Lung (tissue), 12 donors: ENCODE data around the gene LRRC56. TPM values are rescaled to one million over a fixed set of nuclear protein-coding genes. Genes with fewer than 3 reads are reported as not detected.

Source experiments
- ATAC-seq: fragments of 200-7000 bp; cut with Tn5 transposase; one replicate; pipeline ENCODE4 v1.9.1; 2020; ENCODE audit warnings: moderate number of reproducible peaks; ENCODE audit not compliant: insufficient read depth, low FRiP score
- DNase-seq, 3 donors: peaks; one replicate each; pipeline ENCODE4 v3.0.0-alpha.2; 2013 to 2017
- H3K27ac ChIP-seq, 2 donors: one replicate each; pipeline ENCODE4 v1.5.1; 2013; ENCODE audit warnings: mild to moderate bottlenecking in 2 of 2, moderate library complexity in 2 of 2, control low read depth in 1 of 2, inconsistent platforms in 1 of 2, low read depth in 1 of 2, low read length in 1 of 2
- H3K27me3 ChIP-seq, 3 donors: one replicate each; pipeline ENCODE4 v1.5.1; 2013; ENCODE audit warnings: low read length in 2 of 3; ENCODE audit not compliant: control insufficient read depth in 3 of 3, insufficient read depth in 3 of 3
- H3K36me3 ChIP-seq, 4 donors: one replicate each; pipeline ENCODE4 v1.5.1; 2013; ENCODE audit warnings: low read length in 4 of 4, mild to moderate bottlenecking in 1 of 4, moderate library complexity in 1 of 4; ENCODE audit not compliant: control insufficient read depth in 4 of 4, insufficient read depth in 4 of 4
- H3K4me1 ChIP-seq, 5 donors: one replicate each; pipeline ENCODE4 v1.5.1; 2013; ENCODE audit warnings: low read length in 5 of 5, mild to moderate bottlenecking in 2 of 5, moderate library complexity in 1 of 5; ENCODE audit not compliant: control insufficient read depth in 5 of 5, insufficient read depth in 5 of 5
- H3K4me3 ChIP-seq: one replicate; pipeline ENCODE4 v1.5.1; 2013; ENCODE audit warnings: mild to moderate bottlenecking, control low read depth, moderate library complexity
- H3K9ac ChIP-seq, 2 donors: one replicate each; pipeline ENCODE4 v1.5.1; 2013; ENCODE audit warnings: low read length in 2 of 2, control low read depth in 1 of 2; ENCODE audit not compliant: insufficient read depth in 1 of 2
- H3K9me3 ChIP-seq, 4 donors: one replicate each; pipeline ENCODE4 v1.5.1; 2013; ENCODE audit warnings: low read length in 3 of 4, mild to moderate bottlenecking in 1 of 4, moderate library complexity in 1 of 4; ENCODE audit not compliant: control insufficient read depth in 4 of 4, insufficient read depth in 3 of 4
- WGBS, 2 donors: extraction: QIAGEN DNeasy Blood & Tissue Kit; methylation state at CpG; one replicate each; pipeline ENCODE4 v1.1.7; 2013; 5-methylcytosine and 5-hydroxymethylcytosine counted together
- polyA plus RNA-seq, 2 donors: library from polyadenylated mRNA; stranded (reverse); fragments of 200-250 nt; gene quantifications; one replicate each; pipeline ENCODE4 v1.2.1, GENCODE V29; 2013
- total RNA-seq, 2 donors: library from RNA; depleted of rRNA in 1 of 2; stranded (reverse); fragments of >200 nt in 1 of 2; gene quantifications; one replicate each; pipeline ENCODE4 v1.2.1, GENCODE V29; 2014 to 2021
- TF ChIP-seq, protein P1 (sequence below): IDR thresholded peaks from 2 replicates; pipeline ENCODE4 v1.5.1; 2012; ENCODE audit warnings: mild to moderate bottlenecking; ENCODE audit errors: control extremely low read depth, extremely low read depth
- donor health status: control.
- donor health status: control.
- donor health status: Bipolar disorder and iron deficiency.
- donor health status: healthy.
- donor health status: DM: yes; HTN: yes; CAD: no.

LRRC56 gene
- total and polyA plus RNA-seq, 4 donors, result 3.4 to 11.7 (median 4.7) TPM

DNA sequence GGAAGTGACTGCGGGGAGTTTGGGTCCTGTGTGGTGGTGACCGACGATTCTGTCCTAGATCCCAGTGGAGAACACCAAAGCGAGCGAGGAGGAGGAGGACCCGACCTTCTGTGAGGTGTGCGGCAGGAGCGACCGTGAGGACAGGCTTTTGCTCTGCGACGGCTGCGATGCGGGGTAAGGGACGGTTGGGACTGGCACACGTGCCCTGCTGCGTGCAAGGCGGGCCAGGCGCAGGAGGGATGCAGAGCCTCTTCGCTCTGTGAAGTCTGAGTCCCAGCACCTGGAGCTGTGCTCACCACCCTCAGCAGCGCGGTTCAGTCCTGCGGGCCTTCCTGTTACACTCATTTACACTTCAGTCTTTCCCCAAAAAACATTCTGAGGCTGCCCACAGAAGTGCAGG, 55.2 kb downstream of the LRRC56 start:
- Histone ChIP-seq H3K9me3 (no peaks in the 10 kb centered on the region), H3K4me1 (no peaks in the 10 kb centered on the region), H3K27ac (no peak overlapping the region), H3K9ac (no peak overlapping the region), H3K4me3 (no peak overlapping the region), H3K27me3 (no peaks in the 10 kb centered on the region), H3K36me3 (peaks cover 9 to 67% (median 37%) of the 10 kb centered on the region in 4 donors)
- TF ChIP-seq, protein P1, sequence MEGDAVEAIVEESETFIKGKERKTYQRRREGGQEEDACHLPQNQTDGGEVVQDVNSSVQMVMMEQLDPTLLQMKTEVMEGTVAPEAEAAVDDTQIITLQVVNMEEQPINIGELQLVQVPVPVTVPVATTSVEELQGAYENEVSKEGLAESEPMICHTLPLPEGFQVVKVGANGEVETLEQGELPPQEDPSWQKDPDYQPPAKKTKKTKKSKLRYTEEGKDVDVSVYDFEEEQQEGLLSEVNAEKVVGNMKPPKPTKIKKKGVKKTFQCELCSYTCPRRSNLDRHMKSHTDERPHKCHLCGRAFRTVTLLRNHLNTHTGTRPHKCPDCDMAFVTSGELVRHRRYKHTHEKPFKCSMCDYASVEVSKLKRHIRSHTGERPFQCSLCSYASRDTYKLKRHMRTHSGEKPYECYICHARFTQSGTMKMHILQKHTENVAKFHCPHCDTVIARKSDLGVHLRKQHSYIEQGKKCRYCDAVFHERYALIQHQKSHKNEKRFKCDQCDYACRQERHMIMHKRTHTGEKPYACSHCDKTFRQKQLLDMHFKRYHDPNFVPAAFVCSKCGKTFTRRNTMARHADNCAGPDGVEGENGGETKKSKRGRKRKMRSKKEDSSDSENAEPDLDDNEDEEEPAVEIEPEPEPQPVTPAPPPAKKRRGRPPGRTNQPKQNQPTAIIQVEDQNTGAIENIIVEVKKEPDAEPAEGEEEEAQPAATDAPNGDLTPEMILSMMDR, result no peak
- no peak for ATAC-seq
- no peak for DNase-seq
- 97 to 99% methylated on average over 22 of the region's 22 CpGs for WGBS, 2 donors

DNA sequence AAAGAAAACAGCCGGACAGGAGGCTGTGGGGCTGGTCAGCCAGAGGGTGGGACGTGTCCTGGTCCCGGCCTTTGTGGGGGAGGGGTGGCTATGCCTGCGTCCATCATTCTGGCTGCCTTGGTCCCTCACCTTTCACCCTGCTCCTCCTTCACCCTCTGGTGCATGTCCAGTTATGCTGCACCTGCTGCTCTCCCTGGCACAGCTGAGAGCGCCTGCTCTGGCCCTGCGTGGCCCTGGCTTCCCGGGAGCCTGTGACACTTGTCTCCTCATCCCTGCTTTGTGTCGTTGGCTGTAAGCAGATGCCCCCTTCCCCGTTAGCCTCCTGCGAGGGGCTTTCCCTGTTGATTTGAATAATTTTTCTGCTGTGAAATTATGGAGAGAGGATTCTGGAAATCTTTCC, 55.6 kb downstream of the LRRC56 start:
- ATAC-seq (no peak), DNase-seq (no peak)
- Histone ChIP-seq H3K27ac (no peak overlapping the region), H3K36me3 (peaks cover 8 to 69% (median 33%) of the 10 kb centered on the region in 4 donors), H3K9me3 (no peaks in the 10 kb centered on the region), H3K27me3 (no peaks in the 10 kb centered on the region), H3K9ac (no peak overlapping the region), H3K4me1 (no peaks in the 10 kb centered on the region), H3K4me3 (no peak overlapping the region)
- TF ChIP-seq, protein P1, result no peak
- WGBS, 2 donors, result 92 to 99% methylated on average over 10 of the region's 10 CpGs

DNA sequence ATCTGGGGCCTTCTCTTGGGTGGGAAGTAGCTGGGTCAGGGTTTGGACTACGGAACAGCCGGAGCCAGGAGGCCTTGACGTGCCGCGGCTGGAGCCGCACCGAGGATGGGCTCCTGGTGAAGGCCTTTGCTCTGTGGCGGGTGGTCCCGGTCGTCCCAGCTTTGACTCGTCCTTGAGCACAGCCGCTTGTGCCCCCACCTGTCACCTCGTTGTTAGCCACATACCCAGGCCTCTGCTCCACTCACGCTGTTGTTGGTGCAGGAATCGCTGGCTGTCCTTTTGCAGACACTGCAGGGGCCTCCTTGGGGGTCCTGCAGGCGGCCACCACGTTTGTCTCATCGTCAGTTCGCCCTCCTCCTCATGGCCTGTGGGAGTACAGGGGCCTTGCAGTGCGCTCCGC, 56.0 kb downstream of the LRRC56 start:
- DNase-seq, result no peak
- 96 to 98% methylated on average over 21 of the region's 21 CpGs for WGBS, 2 donors
- TF ChIP-seq, protein P1, result no peak

DNA sequence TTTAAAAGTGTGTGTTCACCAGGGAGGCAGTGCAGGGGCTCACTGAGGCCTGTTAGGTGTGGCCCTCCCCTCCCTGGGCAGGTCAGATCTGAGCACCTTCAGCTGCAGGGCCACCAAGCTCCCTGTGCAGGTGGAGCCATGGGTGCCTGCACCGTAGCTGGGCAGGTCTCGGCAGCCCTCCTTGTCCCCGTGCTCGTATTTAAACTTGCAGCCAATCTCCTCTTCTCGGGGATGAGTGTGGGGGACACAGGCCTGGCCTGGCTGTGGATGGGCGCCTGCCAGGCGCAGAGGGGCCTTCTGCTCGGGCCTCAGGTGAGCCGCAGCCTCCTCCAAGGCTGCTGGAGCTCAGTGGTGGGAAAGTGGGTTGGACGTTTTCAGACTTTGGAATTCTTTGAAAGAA, 58.1 kb downstream of the LRRC56 start:
- Histone ChIP-seq H3K27me3 (no peaks in the 10 kb centered on the region), H3K36me3 (peaks cover 8 to 73% (median 27%) of the 10 kb centered on the region in 4 donors), H3K4me1 (no peaks in the 10 kb centered on the region), H3K9ac (no peak overlapping the region), H3K27ac (no peak overlapping the region), H3K4me3 (no peak overlapping the region), H3K9me3 (no peaks in the 10 kb centered on the region)
- DNase-seq (no peak), ATAC-seq (no peak)
- TF ChIP-seq, protein P1, result no peak
- 96 to 97% methylated on average over 10 of the region's 10 CpGs for WGBS, 2 donors

More for the DNA sequence above, 56.0 kb downstream of the LRRC56 start:
- Histone ChIP-seq H3K9ac (no peak overlapping the region), H3K27me3 (no peaks in the 10 kb centered on the region), H3K4me1 (no peaks in the 10 kb centered on the region), H3K27ac (no peak overlapping the region), H3K36me3 (peaks cover 8 to 72% (median 30%) of the 10 kb centered on the region in 4 donors), H3K4me3 (no peak overlapping the region), H3K9me3 (no peaks in the 10 kb centered on the region)
- ATAC-seq, result no peak
